ENCODE measurements around the gene MRS2. TPM values are rescaled to one million over a fixed set of nuclear protein-coding genes. Genes with fewer than 3 reads are reported as not detected.

MRS2 gene
- polyA plus RNA-seq, 1 of the 3 experiments (the other 2 are of a cell fraction) = 9.4 TPM

DNA sequence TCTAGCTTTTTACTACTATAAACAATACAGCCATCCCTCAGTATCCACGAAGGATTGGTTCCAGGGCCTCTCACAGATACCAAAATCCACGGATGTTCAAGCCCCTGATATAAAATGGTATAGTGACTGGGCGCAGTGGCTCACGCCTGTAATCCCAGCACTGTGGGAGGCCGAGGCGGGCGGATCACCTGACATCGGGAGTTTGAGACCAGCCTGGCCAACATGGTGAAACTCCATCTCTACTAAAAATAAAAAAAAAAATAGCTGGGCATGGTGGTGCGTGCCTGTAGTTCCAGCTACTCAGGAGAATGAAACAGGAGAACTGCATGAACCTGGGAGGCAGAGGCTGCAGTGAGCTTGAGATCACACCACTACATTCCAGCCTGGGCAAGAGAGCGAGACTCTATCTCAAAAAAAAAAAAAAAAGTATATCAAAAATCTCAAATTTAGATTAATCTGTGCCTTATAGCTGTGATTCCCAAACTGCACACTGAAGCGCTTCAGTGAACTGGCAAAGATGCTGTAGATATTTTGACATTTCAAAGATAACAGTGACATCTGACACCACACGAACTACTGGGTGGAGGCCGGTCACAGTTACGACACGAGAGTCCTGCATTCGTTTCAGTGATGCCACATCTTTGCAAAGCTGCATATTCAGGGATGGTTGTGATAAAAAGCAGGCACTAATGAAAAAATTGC is 38.3 kb downstream of the MRS2 start:
- Histone ChIP-seq H3K9ac (no peak overlapping the region), H3K36me3 (replicated peaks in 1 of 2; ENCODE audit: control insufficient read depth in 1 of 2, insufficient read depth in 2 of 2, low read length in 1 of 2) (no peaks in the 10 kb centered on the region), H3K9me3 (no peaks in the 10 kb centered on the region), H3K4me2 (no peak overlapping the region), H3K9me2 (no peaks in the 10 kb centered on the region), H3K4me1 (ENCODE audit: control insufficient read depth in 1 of 2, insufficient read depth in 2 of 2, low read depth in 1 of 2, low read length in 1 of 2) (no peaks in the 10 kb centered on the region), H4K20me1 (ENCODE audit: insufficient read depth) (no peaks in the 10 kb centered on the region), H3K79me2 (ENCODE audit: insufficient read depth) (no peaks in the 10 kb centered on the region), H2AFZ (ENCODE audit: low read depth) (no peak overlapping the region), H3K27ac (ENCODE audit: low read depth in 2 of 2, low read length in 1 of 2) (no peak overlapping the region), H3K4me3 (ENCODE audit: low read depth in 2 of 2, low read length in 1 of 2) (no peak overlapping the region), H3F3A (replicated peaks; ENCODE audit: insufficient read depth) (no peaks in the 10 kb centered on the region), H3K27me3 (ENCODE audit: insufficient read depth) (no peaks in the 10 kb centered on the region)
- TF ChIP-seq GABPA (IDR thresholded peaks at IDR 0.05; ENCODE audit: low read depth) = no peak
- TF ChIP-seq RAD21 (IDR thresholded peaks at IDR 0.05; ENCODE audit: low read length) = no peak
- TF ChIP-seq CHD2 (IDR thresholded peaks at IDR 0.05; ENCODE audit: low read length, partially characterized antibody) = no peak
- TF ChIP-seq EZH2phosphoT487 (IDR thresholded peaks at IDR 0.05; ENCODE audit: borderline replicate concordance, low read depth) = no peak
- TF ChIP-seq FOXJ3 (CRISPR knock-in tag; IDR thresholded peaks at IDR 0.05) = no peak
- no peak for TF ChIP-seq JUND (IDR thresholded peaks at IDR 0.05)
- TF ChIP-seq CTCF (IDR thresholded peaks at IDR 0.05) = no peak
- TF ChIP-seq RFX5 (IDR thresholded peaks at IDR 0.05; ENCODE audit: low read length) = no peak
- TF ChIP-seq ELF1 (IDR thresholded peaks at IDR 0.05) = no peak
- no peak for TF ChIP-seq POLR2AphosphoS5 (IDR thresholded peaks at IDR 0.05; ENCODE audit: low read depth, low read length)
- no peak for TF ChIP-seq FOSL2 (IDR thresholded peaks at IDR 0.05; ENCODE audit: borderline replicate concordance, low read depth)
- no peak for TF ChIP-seq YY1 (IDR thresholded peaks at IDR 0.05; ENCODE audit: low read depth)
- TF ChIP-seq, protein P1, sequence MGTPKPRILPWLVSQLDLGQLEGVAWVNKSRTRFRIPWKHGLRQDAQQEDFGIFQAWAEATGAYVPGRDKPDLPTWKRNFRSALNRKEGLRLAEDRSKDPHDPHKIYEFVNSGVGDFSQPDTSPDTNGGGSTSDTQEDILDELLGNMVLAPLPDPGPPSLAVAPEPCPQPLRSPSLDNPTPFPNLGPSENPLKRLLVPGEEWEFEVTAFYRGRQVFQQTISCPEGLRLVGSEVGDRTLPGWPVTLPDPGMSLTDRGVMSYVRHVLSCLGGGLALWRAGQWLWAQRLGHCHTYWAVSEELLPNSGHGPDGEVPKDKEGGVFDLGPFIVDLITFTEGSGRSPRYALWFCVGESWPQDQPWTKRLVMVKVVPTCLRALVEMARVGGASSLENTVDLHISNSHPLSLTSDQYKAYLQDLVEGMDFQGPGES (IDR thresholded peaks at IDR 0.05; ENCODE audit: low read depth, low read length) = no peak
- TF ChIP-seq USF1 (IDR thresholded peaks at IDR 0.05; ENCODE audit: borderline replicate concordance, low read depth) = no peak
- no peak for TF ChIP-seq REST (IDR thresholded peaks at IDR 0.05; ENCODE audit: low read depth, low read length)
- no peak for TF ChIP-seq TEAD4 (IDR thresholded peaks at IDR 0.05; ENCODE audit: borderline replicate concordance, insufficient read depth)
- TF ChIP-seq GATA2 (CRISPR knock-in tag; IDR thresholded peaks at IDR 0.05) = no peak
- TF ChIP-seq, protein P2, sequence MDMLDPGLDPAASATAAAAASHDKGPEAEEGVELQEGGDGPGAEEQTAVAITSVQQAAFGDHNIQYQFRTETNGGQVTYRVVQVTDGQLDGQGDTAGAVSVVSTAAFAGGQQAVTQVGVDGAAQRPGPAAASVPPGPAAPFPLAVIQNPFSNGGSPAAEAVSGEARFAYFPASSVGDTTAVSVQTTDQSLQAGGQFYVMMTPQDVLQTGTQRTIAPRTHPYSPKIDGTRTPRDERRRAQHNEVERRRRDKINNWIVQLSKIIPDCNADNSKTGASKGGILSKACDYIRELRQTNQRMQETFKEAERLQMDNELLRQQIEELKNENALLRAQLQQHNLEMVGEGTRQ (IDR thresholded peaks at IDR 0.05; ENCODE audit: borderline replicate concordance, low read depth, low read length) = no peak
- no peak for TF ChIP-seq ZBTB33 (IDR thresholded peaks at IDR 0.05; ENCODE audit: borderline replicate concordance, low read depth)
- WGBS (ENCODE audit: low lambda C conversion rate) = 81% methylated on average over 16 of the region's 16 CpGs
- POLR2A ChIA-PET = no interaction called here
- CTCF ChIA-PET = interaction anchor here (0.7 to 1.3 kb wide), 2 partner anchors 9 to 158 kb away, joined by 3 to 5 read pairs; no protein-coding TSS in a partner anchor
- no peak for DNase-seq

Data from SK-N-SH (cell line).